K562 (cell line): ENCODE measurements around the gene CRYZL1. TPM values are rescaled to one million over a fixed set of nuclear protein-coding genes. Genes with fewer than 3 reads are reported as not detected.

ENCODE experiments used
- CBFA2T2 ChIP-seq: fragments of 450-650 bp; conservative IDR thresholded peaks from 2 replicates; pipeline ENCODE4 v1.6.1; 2017; ENCODE audit warnings: mild to moderate bottlenecking
- CBX8 ChIP-seq: fragments of 200-600 bp; sonication (generic); IDR thresholded peaks from 2 replicates; pipeline ENCODE4 v1.6.1; 2012; ENCODE audit warnings: borderline replicate concordance, mixed run types, low read depth, mild to moderate bottlenecking, moderate library complexity, mixed read lengths, low read length, control low read depth, inconsistent platforms; ENCODE audit not compliant: poor library complexity, severe bottlenecking; ENCODE audit errors: extremely low read depth
- CC2D1A ChIP-seq: fragments of 450-650 bp; IDR thresholded peaks from 2 replicates; pipeline ENCODE4 v1.6.1; 2017; ENCODE audit warnings: mild to moderate bottlenecking
- CEBPB ChIP-seq: fragments of 450-650 bp; IDR thresholded peaks from 2 replicates; pipeline ENCODE4 v1.6.1; 2016; ENCODE audit warnings: missing genetic modification characterization, missing compliant biosample characterization
- CREB1 ChIP-seq, 2 experiments: sonication (generic) in 1 of 2; formaldehyde crosslinking in 1 of 2; IDR thresholded peaks; 2 replicates each; pipeline versions ENCODE4 v1.6.1 to v1.8.0; 2012 to 2022; ENCODE audit warnings: inconsistent platforms in 1 of 2, mild to moderate bottlenecking in 1 of 2, missing genetic modification reagents in 1 of 2, moderate library complexity in 1 of 2
- FOS ChIP-seq: IDR thresholded peaks from 3 replicates; pipeline ENCODE4 v1.6.1; 2011; ENCODE audit not compliant: insufficient read length; ENCODE audit errors: extremely low read depth
- FOSL1 ChIP-seq: fragments of 200-800 bp; sonication (Bioruptor generic); conservative IDR thresholded peaks from 2 replicates; pipeline ENCODE4 v1.6.1; 2016; ENCODE audit warnings: missing genetic modification characterization, missing compliant biosample characterization
- GATA2 ChIP-seq: sonication (generic); formaldehyde crosslinking; IDR thresholded peaks from 2 replicates; pipeline ENCODE4 v1.4.0; 2020; ENCODE audit warnings: mild to moderate bottlenecking, missing genetic modification reagents
- GTF2F1 ChIP-seq: IDR thresholded peaks from 2 replicates; pipeline ENCODE4 v1.6.1; 2011; ENCODE audit warnings: low read depth, low read length, improper control_type of control experiment
- HES1 ChIP-seq: fragments of 450-650 bp; IDR thresholded peaks from 2 replicates; pipeline ENCODE4 v1.6.1; 2016; ENCODE audit warnings: low read depth, mild to moderate bottlenecking, moderate library complexity
- RBM17 ChIP-seq: fragments of 200-400 bp; formaldehyde crosslinking; IDR thresholded peaks from 2 replicates; pipeline ENCODE4 v1.6.1; 2017; ENCODE audit warnings: low read depth, mild to moderate bottlenecking, low read length, borderline replicate concordance
- SAP30 ChIP-seq: fragments of 200-600 bp; sonication (generic); IDR thresholded peaks from 2 replicates; pipeline ENCODE4 v1.6.1; 2012; ENCODE audit warnings: borderline replicate concordance, low read depth, mild to moderate bottlenecking, moderate library complexity, low read length, control low read depth, inconsistent platforms; ENCODE audit not compliant: insufficient read depth, poor library complexity, severe bottlenecking
- ZKSCAN3 ChIP-seq: fragments of 250-450 bp; sonication (Bioruptor Pico); IDR thresholded peaks from 2 replicates; pipeline ENCODE4 v1.4.0; 2020
- polyA plus RNA-seq, 8 experiments: library from polyadenylated mRNA; depleted of rRNA in 4 of 8; stranded (reverse) in 5 of 8; unstranded in 3 of 8; fragments of >200 nt; fragmentation: Nextera tagmentation in 2 of 8; fragmentation: Illumina TruSeq in 1 of 8; extraction: Ambion mirVana in 2 of 8; extraction: Trizol in 1 of 8; gene quantifications; 2 replicates each; pipeline versions ENCODE4 v1.2.1 to v1.2.3, GENCODE V29; 2011 to 2014; ENCODE audit warnings: inconsistent platforms in 1 of 8, missing spikeins in 1 of 8
- total RNA-seq, 7 experiments: library from RNA; depleted of rRNA in 6 of 7; stranded (reverse); fragments of >200 nt in 6 of 7; fragmentation: Illumina TruSeq in 2 of 7; extraction: Trizol in 2 of 7; gene quantifications; 2 replicates each; pipeline versions ENCODE4 v1.2.1 to v1.2.3, GENCODE V29; 2011 to 2021; ENCODE audit warnings: low replicate concordance in 1 of 7
- TF ChIP-seq, protein P1 (sequence below): sonication (generic); formaldehyde crosslinking; IDR thresholded peaks from 2 replicates; pipeline ENCODE4 v1.8.0; 2022; ENCODE audit warnings: missing genetic modification reagents, mild to moderate bottlenecking, moderate library complexity, borderline replicate concordance
- TF ChIP-seq, protein P2 (sequence below): fragments of 450-650 bp; IDR thresholded peaks from 2 replicates; pipeline ENCODE4 v1.6.1; 2016
- TF ChIP-seq, protein P3 (sequence below), 2 experiments: fragments of 450-650 bp; formaldehyde crosslinking in 1 of 2; IDR thresholded peaks; 2 replicates each; pipeline versions ENCODE4 v1.4.0 to v1.6.1; 2014 to 2020; ENCODE audit warnings: mild to moderate bottlenecking in 2 of 2, borderline replicate concordance in 1 of 2, low read depth in 1 of 2

CRYZL1 gene
- total and polyA plus RNA-seq, 9 of the 15 experiments (the other 6 are each of a cell fraction or from before 2014, with no cell fraction given), result 19.9 to 98.2 (median 39.2) TPM

DNA sequence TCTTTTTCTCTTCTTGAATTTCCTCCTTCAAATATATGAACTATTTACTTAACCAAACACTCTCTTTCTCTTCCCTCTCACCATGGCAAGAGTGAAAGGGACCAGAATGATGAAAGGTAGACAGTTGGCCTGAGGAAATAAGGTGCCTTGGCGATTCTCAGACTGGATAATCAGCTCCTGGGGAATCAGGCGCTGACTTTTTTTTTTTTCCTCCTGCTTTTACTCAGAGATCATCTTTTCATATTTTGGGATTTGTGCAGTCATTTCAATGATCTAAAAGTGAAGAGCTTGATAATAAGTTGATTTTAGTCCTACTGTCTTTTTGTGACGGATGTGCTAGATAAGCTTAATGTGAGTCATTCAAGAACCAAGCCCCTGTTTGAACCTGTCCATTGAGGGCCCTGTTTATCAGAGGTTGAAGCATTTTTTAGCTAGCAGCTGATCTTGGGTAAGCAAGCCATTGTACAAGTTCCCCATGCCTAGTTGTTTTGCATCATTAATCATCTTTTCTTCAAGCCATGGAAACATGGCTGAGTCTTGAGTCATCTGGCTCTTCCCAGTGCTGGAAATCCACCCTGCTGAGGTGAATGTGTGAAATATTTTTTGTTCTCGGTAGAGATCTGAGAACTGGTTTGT lies 41.6 kb upstream of the CRYZL1 start (continued):
- TF ChIP-seq HES1, result no peak
- no peak for TF ChIP-seq CBX8
- 0 out of 2 replicates have a peak, but pooled peaks have one; percentile 30 for TF ChIP-seq GATA2 (CRISPR knock-in tag)
- no peak for TF ChIP-seq GTF2F1
- TF ChIP-seq, protein P1, sequence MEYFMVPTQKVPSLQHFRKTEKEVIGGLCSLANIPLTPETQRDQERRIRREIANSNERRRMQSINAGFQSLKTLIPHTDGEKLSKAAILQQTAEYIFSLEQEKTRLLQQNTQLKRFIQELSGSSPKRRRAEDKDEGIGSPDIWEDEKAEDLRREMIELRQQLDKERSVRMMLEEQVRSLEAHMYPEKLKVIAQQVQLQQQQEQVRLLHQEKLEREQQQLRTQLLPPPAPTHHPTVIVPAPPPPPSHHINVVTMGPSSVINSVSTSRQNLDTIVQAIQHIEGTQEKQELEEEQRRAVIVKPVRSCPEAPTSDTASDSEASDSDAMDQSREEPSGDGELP, result peak; percentile 53; the same call in 1 of the 2 replicates
- TF ChIP-seq RBM17, result no peak
- peak; percentile 66 for TF ChIP-seq CEBPB (tag)
- TF ChIP-seq ZKSCAN3 (CRISPR knock-in tag), result no peak
- no peak; the same call in 1 of the 2 replicates for TF ChIP-seq CC2D1A
- TF ChIP-seq FOS, result peak; percentile 6
- TF ChIP-seq SAP30, result no peak
- TF ChIP-seq CREB1 (IDR thresholded peaks at IDR 0.05), result no peak
- TF ChIP-seq CREB1 (CRISPR knock-in tag; IDR thresholded peaks at IDR 0.05), result no peak
- peak; percentile 92 for TF ChIP-seq FOSL1 (tag)
- peak; percentile 26; the same call in 1 of the 2 replicates for TF ChIP-seq CBFA2T2
- TF ChIP-seq, protein P2, sequence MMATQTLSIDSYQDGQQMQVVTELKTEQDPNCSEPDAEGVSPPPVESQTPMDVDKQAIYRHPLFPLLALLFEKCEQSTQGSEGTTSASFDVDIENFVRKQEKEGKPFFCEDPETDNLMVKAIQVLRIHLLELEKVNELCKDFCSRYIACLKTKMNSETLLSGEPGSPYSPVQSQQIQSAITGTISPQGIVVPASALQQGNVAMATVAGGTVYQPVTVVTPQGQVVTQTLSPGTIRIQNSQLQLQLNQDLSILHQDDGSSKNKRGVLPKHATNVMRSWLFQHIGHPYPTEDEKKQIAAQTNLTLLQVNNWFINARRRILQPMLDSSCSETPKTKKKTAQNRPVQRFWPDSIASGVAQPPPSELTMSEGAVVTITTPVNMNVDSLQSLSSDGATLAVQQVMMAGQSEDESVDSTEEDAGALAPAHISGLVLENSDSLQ, result peak; percentile 90
- TF ChIP-seq, protein P3, sequence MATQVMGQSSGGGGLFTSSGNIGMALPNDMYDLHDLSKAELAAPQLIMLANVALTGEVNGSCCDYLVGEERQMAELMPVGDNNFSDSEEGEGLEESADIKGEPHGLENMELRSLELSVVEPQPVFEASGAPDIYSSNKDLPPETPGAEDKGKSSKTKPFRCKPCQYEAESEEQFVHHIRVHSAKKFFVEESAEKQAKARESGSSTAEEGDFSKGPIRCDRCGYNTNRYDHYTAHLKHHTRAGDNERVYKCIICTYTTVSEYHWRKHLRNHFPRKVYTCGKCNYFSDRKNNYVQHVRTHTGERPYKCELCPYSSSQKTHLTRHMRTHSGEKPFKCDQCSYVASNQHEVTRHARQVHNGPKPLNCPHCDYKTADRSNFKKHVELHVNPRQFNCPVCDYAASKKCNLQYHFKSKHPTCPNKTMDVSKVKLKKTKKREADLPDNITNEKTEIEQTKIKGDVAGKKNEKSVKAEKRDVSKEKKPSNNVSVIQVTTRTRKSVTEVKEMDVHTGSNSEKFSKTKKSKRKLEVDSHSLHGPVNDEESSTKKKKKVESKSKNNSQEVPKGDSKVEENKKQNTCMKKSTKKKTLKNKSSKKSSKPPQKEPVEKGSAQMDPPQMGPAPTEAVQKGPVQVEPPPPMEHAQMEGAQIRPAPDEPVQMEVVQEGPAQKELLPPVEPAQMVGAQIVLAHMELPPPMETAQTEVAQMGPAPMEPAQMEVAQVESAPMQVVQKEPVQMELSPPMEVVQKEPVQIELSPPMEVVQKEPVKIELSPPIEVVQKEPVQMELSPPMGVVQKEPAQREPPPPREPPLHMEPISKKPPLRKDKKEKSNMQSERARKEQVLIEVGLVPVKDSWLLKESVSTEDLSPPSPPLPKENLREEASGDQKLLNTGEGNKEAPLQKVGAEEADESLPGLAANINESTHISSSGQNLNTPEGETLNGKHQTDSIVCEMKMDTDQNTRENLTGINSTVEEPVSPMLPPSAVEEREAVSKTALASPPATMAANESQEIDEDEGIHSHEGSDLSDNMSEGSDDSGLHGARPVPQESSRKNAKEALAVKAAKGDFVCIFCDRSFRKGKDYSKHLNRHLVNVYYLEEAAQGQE (IDR thresholded peaks at IDR 0.05; ENCODE audit: borderline replicate concordance), result peak; percentile 30; the same call in 1 of the 2 replicates
- TF ChIP-seq, protein P3 (CRISPR knock-in tag; IDR thresholded peaks at IDR 0.05; ENCODE audit: low read depth), result no peak
